Hepatic stellate cell (primary cell): ENCODE data around the gene MYO1A.

ENCODE experiments used
- DNase-seq: peaks from one replicate; pipeline ENCODE4 v3.0.0; 2011; ENCODE audit warnings: low spot score

MYO1A gene

GRCh38 chr12:57049890-57050289, at the start of gene MYO1A:
Gene MYO1A, minus strand, starts transcription at chr12:57050129. Its CDS starts 1,806 bp downstream, at chr12:57048323.
- DNase-seq, result no peak

GRCh38 chr12:57099047-57099714, 49.3 kb upstream of the MYO1A start:
- DNase-seq, result peak; percentile 24

DNA sequence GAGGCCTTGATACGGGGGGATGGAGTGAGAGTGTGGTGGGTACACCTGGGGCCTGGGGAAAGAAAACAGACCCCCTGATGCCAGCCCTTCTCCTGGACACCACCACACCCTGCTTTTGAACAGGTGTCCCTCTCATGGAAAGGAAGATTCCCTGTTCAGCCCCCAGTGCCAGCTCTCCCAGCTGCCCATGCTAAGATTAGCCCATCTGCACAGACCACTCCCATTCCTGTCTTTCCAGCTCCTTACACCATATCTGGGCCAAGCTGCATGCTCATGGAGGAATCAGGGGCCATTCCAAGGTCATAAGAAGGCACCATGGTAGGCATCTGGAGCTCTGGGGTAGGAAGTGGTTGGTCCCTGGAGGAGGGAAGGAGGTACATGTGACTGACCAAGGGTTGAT, 48.6 kb upstream of the MYO1A start:
- no peak for DNase-seq

DNA sequence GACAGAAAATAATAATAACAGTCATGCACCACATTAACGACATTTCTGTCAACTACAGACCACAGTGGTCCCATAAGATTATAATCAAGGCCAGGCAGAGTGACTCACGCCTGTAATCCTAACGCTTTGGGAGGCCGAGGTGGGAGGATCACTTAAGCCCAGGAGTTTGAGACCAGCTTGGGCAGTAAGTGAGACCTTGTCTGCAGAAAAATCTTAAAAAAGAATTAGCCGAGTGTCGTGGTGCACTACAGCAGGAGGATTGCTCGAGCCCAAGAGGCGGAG, 47.6 kb upstream of the MYO1A start:
- no peak for DNase-seq

- DNase-seq, result no peak
Observed at GRCh38 chr12:57096748-57097553, 47.0 kb upstream of the MYO1A start.

- DNase-seq, result peak; percentile 11
Observed at GRCh38 chr12:57096099-57096572, 46.2 kb upstream of the MYO1A start.

- no peak for DNase-seq
Observed at GRCh38 chr12:57095440-57095839, 45.5 kb upstream of the MYO1A start.

- DNase-seq, result no peak
Observed at GRCh38 chr12:57094208-57095160, 44.6 kb upstream of the MYO1A start.

DNA sequence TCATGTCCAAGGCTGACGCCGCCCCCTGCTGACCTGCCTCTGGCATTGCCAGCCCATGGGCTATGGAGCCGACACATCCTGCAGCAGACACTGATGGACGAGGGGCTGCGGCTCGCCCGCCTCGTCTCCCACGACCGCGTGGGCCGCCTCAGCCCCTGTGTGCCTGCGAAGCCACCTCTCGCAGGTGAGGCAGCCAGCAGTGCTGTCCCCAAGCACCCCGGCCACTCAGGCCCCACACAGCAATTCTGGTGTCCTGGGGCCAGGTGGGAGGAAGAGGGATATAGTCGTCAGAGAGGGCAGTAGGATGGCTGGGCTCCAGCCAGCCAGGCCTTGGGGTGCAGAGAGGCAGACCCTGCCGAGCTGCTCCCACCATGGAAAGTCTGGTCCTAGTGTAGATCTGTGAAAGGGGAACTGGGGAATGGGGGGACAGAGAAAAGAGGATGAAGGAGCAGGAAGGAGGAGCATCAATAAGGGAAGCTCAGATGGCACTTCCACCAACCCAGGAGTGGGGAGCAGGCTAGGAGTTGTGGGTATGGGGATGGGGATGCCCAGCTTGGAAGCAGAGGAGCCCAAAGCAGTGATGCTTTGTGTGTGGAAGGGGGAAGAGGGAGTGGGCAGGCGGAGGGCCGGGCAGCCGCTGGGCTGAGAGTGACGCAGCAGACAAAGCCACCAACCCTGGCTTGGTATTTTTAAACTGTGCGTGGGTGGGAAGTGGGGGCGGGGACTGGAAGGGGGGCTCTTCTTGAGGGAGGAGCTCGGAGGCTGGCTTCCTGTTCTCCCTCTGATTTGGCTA, 43.7 kb upstream of the MYO1A start:
- DNase-seq, result peak; percentile 97

GRCh38 chr12:57092876-57093414, 43.0 kb upstream of the MYO1A start:
- DNase-seq, result no peak

- DNase-seq, result no peak
Observed at GRCh38 chr12:57092529-57092862, 42.6 kb upstream of the MYO1A start.

- no peak for DNase-seq
Observed at GRCh38 chr12:57091638-57092528, 42.0 kb upstream of the MYO1A start.

- DNase-seq, result peak; percentile 54
Observed at GRCh38 chr12:57090924-57091637, 41.2 kb upstream of the MYO1A start.

DNA sequence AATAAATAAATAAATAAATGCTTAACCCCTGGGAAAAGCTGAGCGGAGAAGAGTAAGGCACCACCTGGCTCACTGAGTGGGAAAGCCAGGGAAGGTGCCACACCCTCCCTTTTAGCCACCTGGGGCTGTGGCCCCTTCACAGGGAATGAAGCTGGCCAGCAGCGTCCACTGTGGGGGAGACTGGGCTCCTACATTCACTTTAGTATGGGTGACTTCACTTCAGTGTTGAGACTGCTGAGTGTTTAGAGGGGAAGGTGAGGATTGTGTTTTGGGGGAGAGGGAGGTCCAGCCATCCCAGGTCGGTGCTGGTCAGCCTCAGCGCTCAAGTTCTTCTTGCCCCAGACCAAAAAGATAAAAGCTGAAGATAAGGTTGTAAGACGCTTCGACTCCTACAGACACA, 40.6 kb upstream of the MYO1A start:
- peak; percentile 16 for DNase-seq

- peak; percentile 65 for DNase-seq
Observed at GRCh38 chr12:57089271-57090245, 39.6 kb upstream of the MYO1A start.

GRCh38 chr12:57088354-57089270, 38.7 kb upstream of the MYO1A start, which contains the start of gene NAB2:
Gene NAB2, plus strand, starts transcription at chr12:57089114. Its CDS starts 158 bp downstream, at chr12:57089272.
- peak; percentile 92 for DNase-seq

- peak; percentile 81 for DNase-seq
Observed at GRCh38 chr12:57087691-57088353, 37.9 kb upstream of the MYO1A start.
